GM21723 (cell line): ENCODE results near the gene ZNF227.
"Not testable (repeated sequence)": the region's sequence is repeated elsewhere in the genome, so short reads cannot be mapped to it uniquely, and the experiment has no call there.

Experiments used
- ATAC-seq: cut with Tn5 transposase; IDR thresholded peaks from one replicate; pipeline ENCODE4 v1.9.1; 2021; ENCODE audit warnings: mild to moderate bottlenecking, moderate library complexity; ENCODE audit not compliant: unreplicated experiment

The ZNF227 gene

GRCh38 chr19:44212250-44212865 lies at the start of gene ZNF227:
Gene ZNF227 (plus strand): TSS chr19:44212532. CDS start chr19:44217793, 5,261 bp downstream.
- ATAC-seq, result peak; percentile 87

GRCh38 chr19:44163789-44164188 lies 48.5 kb upstream of the ZNF227 start:
- no peak for ATAC-seq

GRCh38 chr19:44164327-44164672 lies 48.0 kb upstream of the ZNF227 start:
- ATAC-seq, result peak; percentile 23

GRCh38 chr19:44164673-44165512 lies 47.4 kb upstream of the ZNF227 start, which contains the start of gene ZNF226:
Gene ZNF226 (plus strand): TSS chr19:44165100. CDS start chr19:44170081, 4,981 bp downstream.
- peak; percentile 84 for ATAC-seq

- not testable (repeated sequence) for ATAC-seq
Measured at GRCh38 chr19:44170660-44171059, 41.7 kb upstream of the ZNF227 start.

GRCh38 chr19:44176590-44176989 lies 35.7 kb upstream of the ZNF227 start:
- no peak for ATAC-seq

GRCh38 chr19:44180968-44181367 lies 31.4 kb upstream of the ZNF227 start:
- ATAC-seq, result no peak

GRCh38 chr19:44182145-44182544 lies 30.2 kb upstream of the ZNF227 start:
- ATAC-seq, result no peak

- ATAC-seq, result no peak
Measured at GRCh38 chr19:44190020-44190419, 22.3 kb upstream of the ZNF227 start.

- ATAC-seq, result no peak
Measured at GRCh38 chr19:44192127-44192526, 20.2 kb upstream of the ZNF227 start.

GRCh38 chr19:44196772-44197171 lies 15.6 kb upstream of the ZNF227 start:
- no peak for ATAC-seq

- no peak for ATAC-seq
Measured at GRCh38 chr19:44202470-44202869, 9.9 kb upstream of the ZNF227 start.

- no peak for ATAC-seq
Measured at GRCh38 chr19:44202974-44203373, 9.4 kb upstream of the ZNF227 start.

- not testable (repeated sequence) for ATAC-seq
Measured at GRCh38 chr19:44203877-44204276, 8.5 kb upstream of the ZNF227 start.

- ATAC-seq, result no peak
Measured at GRCh38 chr19:44204772-44205171, 7.6 kb upstream of the ZNF227 start.

- ATAC-seq, result peak; percentile 93
Measured at GRCh38 chr19:44207126-44207803, 5.1 kb upstream of the ZNF227 start.

- peak; percentile 35 for ATAC-seq
Measured at GRCh38 chr19:44212866-44213346, 574 bp downstream of the ZNF227 start.

- not testable (repeated sequence) for ATAC-seq
Measured at GRCh38 chr19:44219926-44220325, 7.6 kb downstream of the ZNF227 start.

- not testable (repeated sequence) for ATAC-seq
Measured at GRCh38 chr19:44220761-44221160, 8.4 kb downstream of the ZNF227 start.

GRCh38 chr19:44221291-44221690 lies 9.0 kb downstream of the ZNF227 start:
- ATAC-seq, result not testable (repeated sequence)

- ATAC-seq, result no peak
Measured at GRCh38 chr19:44228318-44228717, 16.0 kb downstream of the ZNF227 start.
